Cardiac muscle cell (in vitro differentiated cells and primary cell): ENCODE results near the gene LDLRAD4. TPM values are rescaled to one million over a fixed set of nuclear protein-coding genes. Genes with fewer than 3 reads are reported as not detected.

ENCODE experiments used
- DNase-seq, 2 donors: peaks; one replicate each; pipeline versions ENCODE4 v3.0.0 to v3.0.0-alpha.2; 2010 to 2017; ENCODE audit warnings: low read depth in 1 of 2, low spot score in 1 of 2
- H3K27ac ChIP-seq: fragments of 200-600 bp; sonication (generic); 2 replicates; pipeline ENCODE4 v1.5.1; 2016
- H3K27me3 ChIP-seq: fragments of 200-600 bp; sonication (generic); 2 replicates; pipeline ENCODE4 v1.6.0; 2016; ENCODE audit warnings: control low read depth
- H3K36me3 ChIP-seq: fragments of 200-600 bp; sonication (generic); 2 replicates; pipeline ENCODE4 v1.5.1; 2016; ENCODE audit warnings: control low read depth
- H3K4me1 ChIP-seq: fragments of 200-600 bp; sonication (generic); 2 replicates; pipeline ENCODE4 v1.8.1; 2017; ENCODE audit warnings: low read depth, mild to moderate bottlenecking, mixed run types
- H3K4me3 ChIP-seq: fragments of 200-600 bp; sonication (generic); 2 replicates; pipeline ENCODE4 v1.5.1; 2016; ENCODE audit warnings: mild to moderate bottlenecking
- H3K9me3 ChIP-seq: fragments of 200-600 bp; sonication (generic); 2 replicates; pipeline ENCODE4 v1.5.1; 2017; ENCODE audit warnings: low read depth, mild to moderate bottlenecking, control low read depth
- polyA plus RNA-seq: library from polyadenylated mRNA; unstranded; fragments of >200 nt; fragmentation: Nextera tagmentation; extraction: Ambion mirVana; gene quantifications from 2 replicates; pipeline ENCODE4 v1.2.1, GENCODE V29; 2016
- total RNA-seq: library from RNA; depleted of rRNA; stranded (reverse); fragments of >200 nt; gene quantifications from 2 replicates; pipeline ENCODE4 v1.2.3, GENCODE V29; 2016
- TF ChIP-seq, protein P1 (sequence below): IDR thresholded peaks from 2 replicates; pipeline ENCODE4 v1.5.1; 2012; ENCODE audit warnings: low read depth, mild to moderate bottlenecking, low read length

The LDLRAD4 gene
- total and polyA plus RNA-seq, 2 experiments from 2014 or later, result 10.5 to 11.5 TPM

DNA sequence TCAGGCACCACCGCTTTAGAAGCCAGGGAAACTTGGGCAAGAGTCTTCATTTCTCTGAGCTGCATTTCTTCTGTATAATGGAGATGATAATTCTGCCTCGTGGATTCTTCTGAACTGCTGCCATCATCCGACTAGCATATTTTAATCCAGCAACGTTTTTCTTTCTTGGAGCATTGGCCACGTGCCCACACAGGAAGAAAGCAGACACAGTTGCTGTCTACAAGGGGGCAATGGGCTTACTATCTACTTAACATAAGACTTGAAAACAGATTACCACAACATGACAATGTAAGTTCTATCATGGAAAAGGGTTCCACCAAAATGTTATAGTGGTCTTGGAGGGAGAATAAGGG is 331.3 kb downstream of the LDLRAD4 start:
- TF ChIP-seq, protein P1, sequence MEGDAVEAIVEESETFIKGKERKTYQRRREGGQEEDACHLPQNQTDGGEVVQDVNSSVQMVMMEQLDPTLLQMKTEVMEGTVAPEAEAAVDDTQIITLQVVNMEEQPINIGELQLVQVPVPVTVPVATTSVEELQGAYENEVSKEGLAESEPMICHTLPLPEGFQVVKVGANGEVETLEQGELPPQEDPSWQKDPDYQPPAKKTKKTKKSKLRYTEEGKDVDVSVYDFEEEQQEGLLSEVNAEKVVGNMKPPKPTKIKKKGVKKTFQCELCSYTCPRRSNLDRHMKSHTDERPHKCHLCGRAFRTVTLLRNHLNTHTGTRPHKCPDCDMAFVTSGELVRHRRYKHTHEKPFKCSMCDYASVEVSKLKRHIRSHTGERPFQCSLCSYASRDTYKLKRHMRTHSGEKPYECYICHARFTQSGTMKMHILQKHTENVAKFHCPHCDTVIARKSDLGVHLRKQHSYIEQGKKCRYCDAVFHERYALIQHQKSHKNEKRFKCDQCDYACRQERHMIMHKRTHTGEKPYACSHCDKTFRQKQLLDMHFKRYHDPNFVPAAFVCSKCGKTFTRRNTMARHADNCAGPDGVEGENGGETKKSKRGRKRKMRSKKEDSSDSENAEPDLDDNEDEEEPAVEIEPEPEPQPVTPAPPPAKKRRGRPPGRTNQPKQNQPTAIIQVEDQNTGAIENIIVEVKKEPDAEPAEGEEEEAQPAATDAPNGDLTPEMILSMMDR, result no peak
- Histone ChIP-seq H3K9me3 (no peaks in the 10 kb centered on the region), H3K4me1 (no peaks in the 10 kb centered on the region), H3K27me3 (no peaks in the 10 kb centered on the region), H3K27ac (no peak overlapping the region), H3K36me3 (no peaks in the 10 kb centered on the region), H3K4me3 (no peak overlapping the region)
- DNase-seq, result no peak

GRCh38 chr18:13550418-13551304 is 332.1 kb downstream of the LDLRAD4 start:
- Histone ChIP-seq H3K27ac (no peak overlapping the region), H3K4me3 (no peak overlapping the region), H3K27me3 (no peaks in the 10 kb centered on the region), H3K4me1 (no peaks in the 10 kb centered on the region), H3K9me3 (no peaks in the 10 kb centered on the region), H3K36me3 (no peaks in the 10 kb centered on the region)
- TF ChIP-seq, protein P1, result no peak
- DNase-seq, result no peak

DNA sequence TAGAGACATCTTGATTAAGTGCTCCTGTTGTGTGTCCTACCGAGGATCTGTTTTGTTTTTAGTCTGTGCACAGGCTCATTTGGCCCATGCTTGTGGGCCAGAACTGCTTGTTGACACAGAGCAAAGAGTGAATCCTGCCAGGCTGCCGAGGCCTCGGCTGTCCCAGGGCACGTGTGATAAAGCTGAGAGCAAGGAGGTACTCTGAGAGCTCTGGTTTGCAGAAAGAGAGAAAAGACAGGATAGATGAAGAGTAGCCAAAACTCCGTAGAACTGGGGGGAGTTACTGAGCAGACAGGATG is 332.7 kb downstream of the LDLRAD4 start:
- no peak for DNase-seq

GRCh38 chr18:13551841-13552733 is 333.5 kb downstream of the LDLRAD4 start:
- TF ChIP-seq, protein P1, result no peak
- no peak overlapping the region for H3K4me3 ChIP-seq
- no peaks in the 10 kb centered on the region for H3K36me3 ChIP-seq
- H3K27ac ChIP-seq, result no peak overlapping the region
- no peak for DNase-seq
- no peaks in the 10 kb centered on the region for H3K9me3 ChIP-seq
- peaks cover 6% of the 10 kb centered on the region for H3K4me1 ChIP-seq
- H3K27me3 ChIP-seq, result no peaks in the 10 kb centered on the region

More for the DNA sequence above, 332.7 kb downstream of the LDLRAD4 start:
- H3K36me3 ChIP-seq, result no peaks in the 10 kb centered on the region
- H3K9me3 ChIP-seq, result no peaks in the 10 kb centered on the region
- H3K27ac ChIP-seq, result no peak overlapping the region
- H3K4me3 ChIP-seq, result no peak overlapping the region
- TF ChIP-seq, protein P1, result no peak
- no peaks in the 10 kb centered on the region for H3K27me3 ChIP-seq
- peaks cover 2% of the 10 kb centered on the region for H3K4me1 ChIP-seq

DNA sequence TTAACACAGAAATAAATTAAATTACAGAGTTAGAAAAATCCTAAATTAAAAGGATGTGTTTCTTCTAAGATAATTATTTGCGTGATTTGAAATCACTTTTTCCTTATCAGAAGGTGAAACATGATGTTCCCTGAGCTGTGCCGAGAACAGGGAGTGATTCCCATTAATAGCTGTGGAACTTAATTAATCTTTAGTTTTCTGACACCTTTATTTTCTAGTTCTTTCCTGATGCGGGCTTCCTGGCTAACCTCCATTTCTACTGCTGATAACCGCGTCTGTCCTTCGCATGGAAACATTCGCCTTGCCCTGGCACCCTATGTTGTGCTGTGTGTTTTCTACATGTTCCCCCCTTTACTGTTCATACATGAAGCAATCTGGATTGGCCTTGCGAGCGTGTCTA is 334.9 kb downstream of the LDLRAD4 start:
- H3K4me1 ChIP-seq, result peaks cover 6% of the 10 kb centered on the region
- H3K36me3 ChIP-seq, result no peaks in the 10 kb centered on the region
- no peak overlapping the region for H3K4me3 ChIP-seq
- TF ChIP-seq, protein P1, result no peak
- no peak for DNase-seq
- no peaks in the 10 kb centered on the region for H3K9me3 ChIP-seq
- no peak overlapping the region for H3K27ac ChIP-seq
- no peaks in the 10 kb centered on the region for H3K27me3 ChIP-seq
